Left lung (tissue), 10 donors: Measurements from ENCODE around the gene SLC35A2. TPM values are rescaled to one million over a fixed set of nuclear protein-coding genes. Genes with fewer than 3 reads are reported as not detected.

Experiments
- ATAC-seq: fragments of 200-7000 bp; cut with Tn5 transposase; one replicate; pipeline ENCODE4 v1.9.1; 2020; ENCODE audit warnings: moderate library complexity
- DNase-seq, 4 donors: peaks; one replicate each; pipeline ENCODE4 v3.0.0-alpha.2; 2013 to 2020
- H3K27ac ChIP-seq, 2 donors: fragments of 200-600 bp; sonication (generic) in 1 of 2; one replicate each; pipeline versions ENCODE4 v1.5.0 to v1.8.0; 2020 to 2021
- H3K27me3 ChIP-seq, 2 donors: fragments of 200-600 bp; sonication (generic) in 1 of 2; one replicate each; pipeline versions ENCODE4 v1.5.0 to v1.8.0; 2020 to 2021
- H3K36me3 ChIP-seq, 2 donors: fragments of 200-600 bp; sonication (generic) in 1 of 2; one replicate each; pipeline versions ENCODE4 v1.5.0 to v1.8.0; 2020 to 2021
- H3K4me1 ChIP-seq, 2 donors: fragments of 200-600 bp; one replicate each; pipeline ENCODE4 v1.8.0; 2021
- H3K4me3 ChIP-seq, 2 donors: fragments of 200-600 bp; sonication (generic) in 1 of 2; one replicate each; pipeline versions ENCODE4 v1.5.0 to v1.8.0; 2020 to 2021; ENCODE audit warnings: mild to moderate bottlenecking in 1 of 2
- H3K9me3 ChIP-seq, 2 donors: fragments of 200-600 bp; sonication (generic) in 1 of 2; one replicate each; pipeline versions ENCODE4 v1.5.0 to v1.8.0; 2020 to 2021
- CTCF ChIP-seq, 2 donors: fragments of 200-600 bp; sonication (generic) in 1 of 2; IDR thresholded peaks; one replicate each; pipeline versions ENCODE4 v1.5.0 to v1.8.0; 2021; ENCODE audit warnings: antibody characterized with exemption in 2 of 2
- intact Hi-C, 2 donors: fragments of 100-400 bp; cut with DNase I; formaldehyde crosslinking; loops; one replicate each; pipeline versions ENCODE4 v1.11.2 to v1.14.2; 2022
- polyA plus RNA-seq, 6 donors: library from polyadenylated mRNA; unstranded; fragments of 120-200 nt; gene quantifications; one replicate each; pipeline ENCODE4 v1.2.1, GENCODE V29; 2013; ENCODE audit not compliant: insufficient read length in 6 of 6
- total RNA-seq, 2 donors: library from RNA; stranded (reverse); fragmentation: NEBNext Ultra II Directional; extraction: Animal tissue kit (Norgen Biotek cat#: 25700); gene quantifications; one replicate each; pipeline ENCODE4 v1.2.1, GENCODE V29; 2021
- donor health status: DM: no; HTN: yes; CAD: no.
- donor health status: DM: no; HTN: no; CAD: no.

Gene SLC35A2
- total and polyA plus RNA-seq, 8 donors = 21.5 to 39.4 (median 24.6) TPM

GRCh38 chrX:48919360-48919841 lies 8.0 kb upstream of the SLC35A2 start:
- peaks cover 0 to 28% of the 10 kb centered on the region in 2 donors for H3K36me3 ChIP-seq
- no peak for TF ChIP-seq CTCF (IDR thresholded peaks at IDR 0.05)
- peaks cover 3 to 22% of the 10 kb centered on the region in 2 donors for H3K4me1 ChIP-seq
- DNase-seq (peak in 1 of 4 donors; percentile 12), ATAC-seq (peak; percentile 14)
- intact Hi-C loops = no loop called here
- peak overlapping the region; percentile 60 to 88 for H3K27ac ChIP-seq
- H3K27me3 ChIP-seq = no peaks in the 10 kb centered on the region
- H3K9me3 ChIP-seq = no peaks in the 10 kb centered on the region
- H3K4me3 ChIP-seq = peak overlapping the region in 1 of 2 donors; percentile 53

- Histone ChIP-seq H3K4me1 (peaks cover 3 to 22% of the 10 kb centered on the region in 2 donors), H3K27ac (peak within 1 kb of the TSS; percentile 60 to 88), H3K27me3 (no peaks in the 10 kb centered on the region), H3K4me3 (peak within 1 kb of the TSS; percentile 40 to 53), H3K36me3 (peaks cover 0 to 30% of the 10 kb centered on the region in 2 donors), H3K9me3 (no peaks in the 10 kb centered on the region)
- ATAC-seq (peak; percentile 89), DNase-seq (peak; percentile 63 to 93 (median 91))
- TF ChIP-seq CTCF (IDR thresholded peaks at IDR 0.05) = no peak
- intact Hi-C loops = no loop called here
Measured at GRCh38 chrX:48918643-48919340, 7.3 kb upstream of the SLC35A2 start, which contains the start of gene PIM2. PIM2 (minus strand) TSS chrX:48919024; CDS start chrX:48918834, 190 bp downstream.

GRCh38 chrX:48918301-48918642 lies 6.8 kb upstream of the SLC35A2 start:
- no peaks in the 10 kb centered on the region for H3K27me3 ChIP-seq
- peaks cover 3 to 22% of the 10 kb centered on the region in 2 donors for H3K4me1 ChIP-seq
- intact Hi-C loops = no loop called here
- H3K4me3 ChIP-seq = peak overlapping the region; percentile 40 to 53
- ATAC-seq (no peak), DNase-seq (no peak)
- TF ChIP-seq CTCF (IDR thresholded peaks at IDR 0.05) = no peak
- H3K9me3 ChIP-seq = no peaks in the 10 kb centered on the region
- peak overlapping the region; percentile 60 to 88 for H3K27ac ChIP-seq
- peaks cover 0 to 30% of the 10 kb centered on the region in 2 donors for H3K36me3 ChIP-seq

GRCh38 chrX:48917139-48918001 lies 5.9 kb upstream of the SLC35A2 start:
- peak overlapping the region in 1 of 2 donors; percentile 53 for H3K4me3 ChIP-seq
- intact Hi-C loops = no loop called here
- H3K36me3 ChIP-seq = peaks cover 0 to 21% of the 10 kb centered on the region in 2 donors
- peak; percentile 78 to 93 (median 90) for DNase-seq
- no peaks in the 10 kb centered on the region for H3K9me3 ChIP-seq
- H3K27ac ChIP-seq = peak overlapping the region in 1 of 2 donors; percentile 88
- ATAC-seq = peak; percentile 74
- peaks cover 3 to 22% of the 10 kb centered on the region in 2 donors for H3K4me1 ChIP-seq
- peak; percentile 90 to 96 for TF ChIP-seq CTCF (IDR thresholded peaks at IDR 0.05)
- no peaks in the 10 kb centered on the region for H3K27me3 ChIP-seq
